Neural progenitor cell (in vitro differentiated cells): ENCODE data around the gene CDR2L.

Source experiments
- CTCF ChIP-seq: fragments of 200-600 bp; sonication (generic); IDR thresholded peaks from 2 replicates; pipeline ENCODE4 v1.5.1; 2017; ENCODE audit warnings: antibody characterized with exemption, mild to moderate bottlenecking
- EZH2 ChIP-seq: fragments of 200-600 bp; sonication (generic); IDR thresholded peaks from 2 replicates; pipeline ENCODE4 v1.6.1; 2017; ENCODE audit warnings: antibody characterized with exemption, mild to moderate bottlenecking, moderate library complexity
- EZH2phosphoT487 ChIP-seq: fragments of 200-600 bp; sonication (generic); IDR thresholded peaks from 2 replicates; pipeline ENCODE4 v1.6.1; 2017; ENCODE audit warnings: antibody characterized with exemption

- TF ChIP-seq CTCF (peak; percentile 82), EZH2phosphoT487 (no peak), EZH2 (no peak)
Observed at GRCh38 chr17:74961657-74962350, 25.6 kb upstream of the CDR2L start.
